AG10803 (cell line): ENCODE data around the gene KCTD17.

Experiments
- DNase-seq: peaks from one replicate; pipeline ENCODE4 v3.0.0; 2010; ENCODE audit warnings: low read depth
- H3K4me3 ChIP-seq: 2 replicates; pipeline ENCODE4 v1.5.1; 2011; ENCODE audit warnings: mild to moderate bottlenecking, low read length, control low read depth
- CTCF ChIP-seq: conservative IDR thresholded peaks from 2 replicates; pipeline ENCODE4 v1.5.1; 2011; ENCODE audit warnings: mild to moderate bottlenecking, low read length, control low read depth, inconsistent platforms

Gene KCTD17

DNA sequence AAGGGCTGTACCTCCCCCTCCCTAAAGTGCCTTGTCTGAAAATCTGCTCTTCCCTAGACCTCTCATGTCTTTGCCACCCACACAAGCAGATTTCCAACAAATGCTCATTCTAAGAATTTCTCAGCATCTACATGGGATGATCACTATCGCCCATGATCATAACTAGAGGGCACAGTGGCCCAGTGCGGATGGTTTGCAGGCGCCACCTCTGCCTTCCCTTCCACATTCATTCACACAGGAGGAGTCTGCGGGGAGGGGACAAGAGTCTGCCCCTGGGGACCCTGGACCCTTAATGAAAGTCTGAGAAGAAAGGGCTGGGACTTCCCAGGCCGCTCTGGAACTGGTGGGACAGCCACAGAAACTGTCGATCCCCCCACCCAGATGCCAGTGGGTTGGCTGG, 28.9 kb downstream of the KCTD17 start:
- no peak for DNase-seq
- no peak for TF ChIP-seq CTCF

GRCh38 chr22:37080838-37081237, 29.3 kb downstream of the KCTD17 start:
- H3K4me3 ChIP-seq = no peak overlapping the region
- no peak for TF ChIP-seq CTCF
- DNase-seq = peak; percentile 17

More for the DNA sequence above, 28.9 kb downstream of the KCTD17 start:
- H3K4me3 ChIP-seq = no peak overlapping the region

- no peak for TF ChIP-seq CTCF
These were observed 30.8 kb downstream of the KCTD17 start for GRCh38 chr22:37082251-37082873.

DNA sequence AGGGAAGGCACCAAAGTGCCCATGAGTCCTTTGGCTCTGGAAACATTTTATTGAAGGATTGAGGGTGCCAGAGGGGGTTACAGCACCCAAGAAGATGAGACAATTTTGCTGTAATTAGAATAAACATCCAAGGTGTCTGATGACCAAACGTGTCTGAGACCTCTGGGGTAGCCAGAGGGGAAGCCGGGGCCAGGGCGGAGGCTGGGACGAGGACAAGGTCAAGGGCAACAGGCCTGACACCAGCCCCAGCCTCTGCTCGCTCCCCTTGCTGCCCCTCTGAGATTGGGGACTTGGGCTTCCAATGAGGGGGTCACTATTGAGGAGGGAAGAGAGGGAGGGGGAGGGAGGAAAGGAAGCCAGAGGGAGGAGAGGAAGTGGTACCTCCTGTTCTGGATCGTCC, 32.4 kb downstream of the KCTD17 start:
- no peak for TF ChIP-seq CTCF
- H3K4me3 ChIP-seq = no peak overlapping the region
- no peak for DNase-seq

More at GRCh38 chr22:37082251-37082873, 30.8 kb downstream of the KCTD17 start:
- no peak for DNase-seq
- H3K4me3 ChIP-seq = no peak overlapping the region

GRCh38 chr22:37084385-37084784, 32.8 kb downstream of the KCTD17 start:
- DNase-seq = no peak
- H3K4me3 ChIP-seq = no peak overlapping the region
- no peak for TF ChIP-seq CTCF

DNA sequence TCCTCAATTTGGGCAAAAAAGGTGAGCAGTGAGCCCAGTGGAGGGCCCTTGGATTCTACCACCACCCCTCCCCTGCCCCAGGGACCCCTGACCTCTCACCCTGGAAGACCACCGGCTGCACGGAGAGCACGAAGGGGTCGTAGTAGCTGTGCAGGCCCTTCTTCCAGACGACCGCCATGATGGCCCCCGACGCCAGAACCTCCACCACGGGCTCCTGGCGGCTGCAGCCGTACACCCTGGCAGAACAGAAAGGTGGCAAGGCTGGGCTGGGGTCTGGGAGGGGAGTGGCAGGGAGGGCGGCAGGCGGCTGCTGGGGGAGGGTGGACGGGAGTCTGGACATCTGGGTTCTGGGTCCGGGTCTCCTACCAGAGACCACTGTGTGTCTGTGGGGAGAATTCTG, 34.6 kb downstream of the KCTD17 start:
- no peak overlapping the region for H3K4me3 ChIP-seq
- TF ChIP-seq CTCF = no peak
- DNase-seq = no peak

- peak; percentile 3 for DNase-seq
- H3K4me3 ChIP-seq = no peak overlapping the region
- TF ChIP-seq CTCF = no peak
These were observed 36.6 kb downstream of the KCTD17 start for GRCh38 chr22:37088108-37088605.
